ENCODE results near the gene PRPH. TPM values are rescaled to one million over a fixed set of nuclear protein-coding genes. Genes with fewer than 3 reads are reported as not detected.

Gene PRPH
- total and polyA plus RNA-seq, 9 of the 15 experiments (the other 6 are each of a cell fraction or from before 2014, with no cell fraction given): 0.27 to 1.9 (median 1.3) TPM; not detected in 1

DNA sequence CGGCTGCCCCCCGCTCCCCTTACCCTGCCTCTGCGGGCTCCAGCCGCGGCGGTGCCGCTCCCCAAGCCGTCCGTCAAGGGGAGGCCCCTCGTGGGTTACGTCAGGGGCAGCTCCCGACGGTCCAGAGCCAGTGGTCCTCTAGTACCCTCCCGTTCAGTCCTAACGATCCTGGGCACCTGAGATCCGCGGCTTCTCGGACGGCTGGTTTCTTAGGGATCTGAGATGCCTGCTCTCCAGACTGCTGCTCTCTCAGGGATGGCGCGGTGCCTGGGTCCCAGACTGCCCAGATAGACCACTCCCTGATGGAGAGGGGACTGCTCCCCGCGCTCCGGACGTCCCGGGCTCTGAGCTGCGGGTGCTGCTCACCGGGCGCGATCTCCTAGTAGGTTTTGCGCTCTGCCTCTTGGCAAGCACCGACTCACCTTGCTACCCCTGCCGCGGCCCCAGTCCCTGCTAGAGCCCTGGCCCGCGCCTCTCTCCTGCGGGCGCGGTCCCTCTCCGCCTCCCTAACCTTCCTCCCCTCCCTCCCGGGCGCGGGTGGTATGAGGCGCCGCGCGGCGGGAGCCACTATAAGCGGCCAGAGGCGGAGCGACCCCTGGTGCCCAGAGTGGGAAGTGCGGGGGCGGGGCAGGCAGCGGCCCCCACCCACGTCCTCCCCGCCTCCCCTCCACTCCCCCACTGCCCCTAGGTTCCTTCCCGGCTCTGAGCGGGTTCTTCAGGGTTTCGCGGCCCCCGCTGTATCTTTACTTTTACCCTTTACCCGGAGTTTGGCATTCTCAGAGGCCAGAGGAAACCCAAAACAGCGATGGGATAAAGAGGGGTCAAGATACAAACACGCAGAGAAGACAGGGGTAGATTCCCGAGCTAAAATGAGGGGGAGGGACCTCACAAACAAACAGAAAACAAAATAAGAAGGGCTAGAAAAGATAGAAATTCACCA, 42.0 kb downstream of the PRPH start, which contains the start of gene C1QL4 (continued):
- TF ChIP-seq ZNF589 (CRISPR knock-in tag; IDR thresholded peaks at IDR 0.05; ENCODE audit: low read depth) (no peak), ZNF551 (CRISPR knock-in tag; IDR thresholded peaks at IDR 0.05) (no peak), ATF7 (IDR thresholded peaks at IDR 0.05) (no peak), HLTF (IDR thresholded peaks at IDR 0.05) (no peak), ESRRB (CRISPR knock-in tag; IDR thresholded peaks at IDR 0.05; ENCODE audit: borderline replicate concordance) (no peak), ZNF583 (CRISPR knock-in tag; IDR thresholded peaks at IDR 0.05) (no peak), ZNF174 (CRISPR knock-in tag; IDR thresholded peaks at IDR 0.05) (no peak), NR2F6 (CRISPR knock-in tag; IDR thresholded peaks at IDR 0.05) (no peak), ATF1 (CRISPR knock-in tag; IDR thresholded peaks at IDR 0.05) (no peak), ATF1 (tag; IDR thresholded peaks at IDR 0.05) (no peak), ZNF184 (CRISPR knock-in tag; IDR thresholded peaks at IDR 0.05) (no peak), NONO (IDR thresholded peaks at IDR 0.05; ENCODE audit: low read depth in 2 of 2, low read length in 1 of 2) (no peak), TRIM24 (IDR thresholded peaks at IDR 0.05) (no peak), RUNX1 (IDR thresholded peaks at IDR 0.05; ENCODE audit: low read depth) (no peak), RBM15 (IDR thresholded peaks at IDR 0.05; ENCODE audit: insufficient read depth, low read length) (no peak), L3MBTL2 (IDR thresholded peaks at IDR 0.05) (no peak), FOXP1 (CRISPR knock-in tag; IDR thresholded peaks at IDR 0.05) (no peak), ZNF586 (CRISPR knock-in tag; conservative IDR thresholded peaks at IDR 0.05) (no peak), ZNF696 (CRISPR knock-in tag; conservative IDR thresholded peaks at IDR 0.05) (no peak), MEF2A (IDR thresholded peaks at IDR 0.05; ENCODE audit: control insufficient read depth, low read depth, low read length) (no peak), ZNF263 (CRISPR knock-in tag; IDR thresholded peaks at IDR 0.05; ENCODE audit: borderline replicate concordance) (peak; percentile 39; the same call in 1 of the 2 replicates), ZNF76 (CRISPR knock-in tag; IDR thresholded peaks at IDR 0.05; ENCODE audit: borderline replicate concordance) (no peak)
- TF ChIP-seq, protein P1, sequence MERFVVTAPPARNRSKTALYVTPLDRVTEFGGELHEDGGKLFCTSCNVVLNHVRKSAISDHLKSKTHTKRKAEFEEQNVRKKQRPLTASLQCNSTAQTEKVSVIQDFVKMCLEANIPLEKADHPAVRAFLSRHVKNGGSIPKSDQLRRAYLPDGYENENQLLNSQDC (CRISPR knock-in tag; IDR thresholded peaks at IDR 0.05): no peak
- TF ChIP-seq, protein P2, sequence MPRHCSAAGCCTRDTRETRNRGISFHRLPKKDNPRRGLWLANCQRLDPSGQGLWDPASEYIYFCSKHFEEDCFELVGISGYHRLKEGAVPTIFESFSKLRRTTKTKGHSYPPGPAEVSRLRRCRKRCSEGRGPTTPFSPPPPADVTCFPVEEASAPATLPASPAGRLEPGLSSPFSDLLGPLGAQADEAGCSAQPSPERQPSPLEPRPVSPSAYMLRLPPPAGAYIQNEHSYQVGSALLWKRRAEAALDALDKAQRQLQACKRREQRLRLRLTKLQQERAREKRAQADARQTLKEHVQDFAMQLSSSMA (CRISPR knock-in tag; IDR thresholded peaks at IDR 0.05): no peak
- TF ChIP-seq, protein P3, sequence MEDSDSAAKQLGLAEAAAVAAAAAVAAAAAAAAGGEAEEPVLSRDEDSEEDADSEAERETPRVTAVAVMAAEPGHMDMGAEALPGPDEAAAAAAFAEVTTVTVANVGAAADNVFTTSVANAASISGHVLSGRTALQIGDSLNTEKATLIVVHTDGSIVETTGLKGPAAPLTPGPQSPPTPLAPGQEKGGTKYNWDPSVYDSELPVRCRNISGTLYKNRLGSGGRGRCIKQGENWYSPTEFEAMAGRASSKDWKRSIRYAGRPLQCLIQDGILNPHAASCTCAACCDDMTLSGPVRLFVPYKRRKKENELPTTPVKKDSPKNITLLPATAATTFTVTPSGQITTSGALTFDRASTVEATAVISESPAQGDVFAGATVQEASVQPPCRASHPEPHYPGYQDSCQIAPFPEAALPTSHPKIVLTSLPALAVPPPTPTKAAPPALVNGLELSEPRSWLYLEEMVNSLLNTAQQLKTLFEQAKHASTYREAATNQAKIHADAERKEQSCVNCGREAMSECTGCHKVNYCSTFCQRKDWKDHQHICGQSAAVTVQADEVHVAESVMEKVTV (CRISPR knock-in tag; IDR thresholded peaks at IDR 0.05): no peak
- TF ChIP-seq, protein P4, sequence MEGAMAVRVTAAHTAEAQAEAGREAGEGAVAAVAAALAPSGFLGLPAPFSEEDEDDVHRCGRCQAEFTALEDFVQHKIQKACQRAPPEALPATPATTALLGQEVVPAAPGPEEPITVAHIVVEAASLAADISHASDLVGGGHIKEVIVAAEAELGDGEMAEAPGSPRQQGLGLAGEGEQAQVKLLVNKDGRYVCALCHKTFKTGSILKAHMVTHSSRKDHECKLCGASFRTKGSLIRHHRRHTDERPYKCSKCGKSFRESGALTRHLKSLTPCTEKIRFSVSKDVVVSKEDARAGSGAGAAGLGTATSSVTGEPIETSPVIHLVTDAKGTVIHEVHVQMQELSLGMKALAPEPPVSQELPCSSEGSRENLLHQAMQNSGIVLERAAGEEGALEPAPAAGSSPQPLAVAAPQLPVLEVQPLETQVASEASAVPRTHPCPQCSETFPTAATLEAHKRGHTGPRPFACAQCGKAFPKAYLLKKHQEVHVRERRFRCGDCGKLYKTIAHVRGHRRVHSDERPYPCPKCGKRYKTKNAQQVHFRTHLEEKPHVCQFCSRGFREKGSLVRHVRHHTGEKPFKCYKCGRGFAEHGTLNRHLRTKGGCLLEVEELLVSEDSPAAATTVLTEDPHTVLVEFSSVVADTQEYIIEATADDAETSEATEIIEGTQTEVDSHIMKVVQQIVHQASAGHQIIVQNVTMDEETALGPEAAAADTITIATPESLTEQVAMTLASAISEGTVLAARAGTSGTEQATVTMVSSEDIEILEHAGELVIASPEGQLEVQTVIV (CRISPR knock-in tag; IDR thresholded peaks at IDR 0.05; ENCODE audit: borderline replicate concordance): no peak

Data from K562 (cell line).